Jurkat, Clone E6-1 (cell line): ENCODE data around the gene SLC35F6. TPM values are rescaled to one million over a fixed set of nuclear protein-coding genes. Genes with fewer than 3 reads are reported as not detected.

ENCODE experiments used
- DNase-seq: peaks from one replicate; pipeline ENCODE4 v3.0.0-alpha.2; 2011; ENCODE audit warnings: low read depth, low spot score
- H3K4me3 ChIP-seq: 2 replicates; pipeline ENCODE4 v1.5.1; 2011; ENCODE audit warnings: mild to moderate bottlenecking, low read length, control low read depth, moderate library complexity
- polyA plus RNA-seq: library from polyadenylated mRNA; unstranded; fragments of >200 nt; gene quantifications from one replicate; pipeline ENCODE4 v1.2.1, GENCODE V29; 2012; ENCODE audit warnings: missing spikeins; ENCODE audit not compliant: insufficient read length, insufficient read depth

SLC35F6 gene
- polyA plus RNA-seq, result 5.1 TPM

GRCh38 chr2:26764078-26764887, at the start of gene SLC35F6:
Gene SLC35F6, plus strand, starts transcription at chr2:26764284. Its CDS starts 66 bp downstream, at chr2:26764350.
- DNase-seq, result peak; percentile 51

GRCh38 chr2:26715528-26716270, 48.4 kb upstream of the SLC35F6 start:
- H3K4me3 ChIP-seq, result no peak overlapping the region

More at GRCh38 chr2:26764078-26764887, at the start of gene SLC35F6:
- H3K4me3 ChIP-seq, result peak within 1 kb of the TSS; percentile 91

GRCh38 chr2:26716340-26716739, 47.7 kb upstream of the SLC35F6 start:
- DNase-seq, result no peak
- H3K4me3 ChIP-seq, result no peak overlapping the region

More at GRCh38 chr2:26715528-26716270, 48.4 kb upstream of the SLC35F6 start:
- no peak for DNase-seq

- no peak overlapping the region for H3K4me3 ChIP-seq
- DNase-seq, result no peak
Observed at GRCh38 chr2:26716769-26717168, 47.3 kb upstream of the SLC35F6 start.

- H3K4me3 ChIP-seq, result no peak overlapping the region
- no peak for DNase-seq
Observed at GRCh38 chr2:26717362-26717761, 46.7 kb upstream of the SLC35F6 start.

- H3K4me3 ChIP-seq, result no peak overlapping the region
- no peak for DNase-seq
Observed at GRCh38 chr2:26718949-26719686, 45.0 kb upstream of the SLC35F6 start.

GRCh38 chr2:26720322-26721114, 43.6 kb upstream of the SLC35F6 start:
- no peak for DNase-seq
- no peak overlapping the region for H3K4me3 ChIP-seq

- peak; percentile 65 for DNase-seq
- H3K4me3 ChIP-seq, result no peak overlapping the region
Observed at GRCh38 chr2:26721115-26722032, 42.7 kb upstream of the SLC35F6 start.

GRCh38 chr2:26722328-26722727, 41.8 kb upstream of the SLC35F6 start:
- H3K4me3 ChIP-seq, result no peak overlapping the region
- no peak for DNase-seq

GRCh38 chr2:26722911-26723310, 41.2 kb upstream of the SLC35F6 start:
- no peak overlapping the region for H3K4me3 ChIP-seq
- no peak for DNase-seq

GRCh38 chr2:26723475-26723874, 40.6 kb upstream of the SLC35F6 start:
- DNase-seq, result no peak
- no peak overlapping the region for H3K4me3 ChIP-seq

GRCh38 chr2:26723991-26724750, 39.9 kb upstream of the SLC35F6 start:
- DNase-seq, result no peak
- no peak overlapping the region for H3K4me3 ChIP-seq

GRCh38 chr2:26724784-26725520, 39.1 kb upstream of the SLC35F6 start:
- H3K4me3 ChIP-seq, result no peak overlapping the region
- no peak for DNase-seq

GRCh38 chr2:26725521-26725820, 38.6 kb upstream of the SLC35F6 start:
- DNase-seq, result no peak
- H3K4me3 ChIP-seq, result no peak overlapping the region

- H3K4me3 ChIP-seq, result no peak overlapping the region
- DNase-seq, result no peak
Observed at GRCh38 chr2:26726228-26726627, 37.9 kb upstream of the SLC35F6 start.

- H3K4me3 ChIP-seq, result no peak overlapping the region
- DNase-seq, result no peak
Observed at GRCh38 chr2:26727641-26728561, 36.2 kb upstream of the SLC35F6 start.
